Ishikawa (cell line): ENCODE measurements around the gene SLC25A12.

Source experiments
- CEBPB ChIP-seq: IDR thresholded peaks from 2 replicates; pipeline ENCODE4 v1.6.1; 2012
- CREB1 ChIP-seq: IDR thresholded peaks from 2 replicates; pipeline ENCODE4 v1.6.1; 2012; ENCODE audit warnings: low read depth
- EGR1 ChIP-seq: IDR thresholded peaks from 2 replicates; pipeline ENCODE4 v1.6.1; 2012
- EP300 ChIP-seq: IDR thresholded peaks from 2 replicates; pipeline ENCODE4 v1.6.1; 2012; ENCODE audit warnings: borderline replicate concordance
- FOXM1 ChIP-seq: IDR thresholded peaks from 2 replicates; pipeline ENCODE4 v1.6.1; 2012; ENCODE audit warnings: low read depth, borderline replicate concordance
- REST ChIP-seq: IDR thresholded peaks from 2 replicates; pipeline ENCODE4 v1.6.1; 2012; ENCODE audit warnings: low read depth, mild to moderate bottlenecking
- TAF1 ChIP-seq: IDR thresholded peaks from 2 replicates; pipeline ENCODE4 v1.6.1; 2012; ENCODE audit warnings: low read depth, mild to moderate bottlenecking
- TCF12 ChIP-seq: IDR thresholded peaks from 2 replicates; pipeline ENCODE4 v1.6.1; 2012; ENCODE audit warnings: low read depth
- YY1 ChIP-seq: IDR thresholded peaks from 2 replicates; pipeline ENCODE4 v1.6.1; 2012; ENCODE audit warnings: low read depth

- TF ChIP-seq CEBPB, result no peak
- no peak for TF ChIP-seq EGR1
- no peak for TF ChIP-seq FOXM1
- TF ChIP-seq CREB1, result no peak
- no peak for TF ChIP-seq YY1
- no peak for TF ChIP-seq TAF1
- TF ChIP-seq EP300, result no peak
- TF ChIP-seq REST, result no peak
- no peak for TF ChIP-seq TCF12
These were observed 56.3 kb downstream of the SLC25A12 start for GRCh38 chr2:171837736-171838135.
